ENCODE data around the gene GTPBP3. TPM values are rescaled to one million over a fixed set of nuclear protein-coding genes. Genes with fewer than 3 reads are reported as not detected.

Gene GTPBP3
- total and polyA plus RNA-seq, 2 of the 13 experiments (the other 11 are each of a cell fraction or from before 2014, with no cell fraction given): 17.5 to 30.0 TPM

DNA sequence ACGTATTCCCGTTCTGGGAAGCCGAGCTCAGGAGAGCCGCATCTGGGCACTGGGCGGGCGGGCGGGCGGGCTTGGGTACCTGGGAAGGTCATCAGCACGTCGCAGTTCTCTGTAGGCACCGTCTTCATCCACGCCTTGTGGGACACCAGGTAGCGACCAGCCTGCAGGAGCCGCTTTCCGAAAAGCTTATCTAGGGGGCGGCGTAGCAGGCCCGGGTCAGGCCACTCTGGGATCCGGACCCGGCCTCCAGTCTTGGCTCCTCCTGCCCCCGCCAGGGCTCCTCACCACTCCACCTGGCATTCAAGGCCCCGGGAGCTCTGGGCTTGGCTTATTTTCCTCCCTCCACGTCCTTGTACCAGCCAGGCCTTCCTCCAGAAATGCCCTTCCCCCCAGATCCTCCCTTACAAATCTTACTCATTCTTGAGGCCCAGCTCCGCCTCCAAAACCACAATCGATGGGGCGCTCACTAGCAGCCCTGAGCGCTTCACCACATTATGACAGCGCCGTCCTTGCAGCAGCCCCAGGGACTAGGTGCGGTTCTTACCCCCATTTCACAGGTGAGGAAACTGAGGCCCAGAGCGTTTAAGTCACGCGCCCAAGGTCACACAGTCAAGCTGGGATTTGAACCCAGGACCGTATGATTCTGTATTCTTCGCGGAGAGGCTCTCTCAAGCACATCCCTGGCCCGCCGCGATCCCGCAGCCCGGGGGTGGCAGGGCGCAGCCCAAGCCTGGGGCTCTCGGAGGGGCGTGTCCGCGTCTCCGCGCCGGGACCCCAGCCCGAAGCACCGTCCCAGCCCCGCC lies 3.5 kb upstream of the GTPBP3 start:
- peak overlapping the region; percentile 82 for H3K9ac ChIP-seq (ENCODE audit: insufficient read depth, low read depth, low read length)
- 41% methylated on average over 33 of the region's 52 CpGs for WGBS (ENCODE audit: low lambda C conversion rate)
- no peaks in the 10 kb centered on the region for H4K20me1 ChIP-seq (ENCODE audit: insufficient read depth, low read length)
- peak overlapping the region; percentile 70 to 91 (median 77) for H3K4me3 ChIP-seq (replicated peaks in 1 of 3; ENCODE audit: insufficient read depth in 1 of 3, low read depth in 2 of 3, low read length in 3 of 3)
- 0 out of 5 replicates have a peak, but pooled peaks cover 0 to 2% of the 10 kb centered on the region in 2 experiments for H3K36me3 ChIP-seq (replicated peaks in 1 of 2; ENCODE audit: control insufficient read depth in 1 of 2, insufficient read depth in 2 of 2, low read length in 2 of 2)
- no peaks in the 10 kb centered on the region for H3K9me3 ChIP-seq (ENCODE audit: low read length)
- H3K27me3 ChIP-seq (ENCODE audit: control insufficient read depth in 1 of 2, insufficient read depth in 2 of 2, low read length in 2 of 2): no peaks in the 10 kb centered on the region; a peak in 1 of 5 replicates
- peak overlapping the region; percentile 91 for H3K4me2 ChIP-seq (ENCODE audit: low read depth, low read length)
- H3K4me1 ChIP-seq (ENCODE audit: insufficient read depth, low read length): peaks cover 48% of the 10 kb centered on the region
- DNase-seq (ENCODE audit: low spot score): no peak
- CTCF ChIA-PET (ENCODE audit: low intra/inter-chr PET ratio, low total read pairs): no interaction called here
- H2AFZ ChIP-seq (ENCODE audit: low read length): no peak overlapping the region
- in situ Hi-C loops (cut with HindIII; ENCODE audit: extremely low pct_ligation_motif_present, low pct_unique_long_range_greater_than_20kb): no loop called here
- peaks cover 7% of the 10 kb centered on the region for H3K79me2 ChIP-seq (ENCODE audit: insufficient read depth, low read length)
- POLR2A ChIA-PET: interaction anchor here (1.0 to 3.7 kb wide), 10 partner anchors 16 to 525 kb away, joined by 3 to 37 read pairs (median 5); partner anchors contain the start of genes BABAM1, DDA1, MVB12A and RPL18A
- H3K27ac ChIP-seq (ENCODE audit: extremely low read length, insufficient read depth, low read length): peak overlapping the region; percentile 68
- no TSS peak for BruUV-seq (replicated peaks)
- intact Hi-C loops (cut with micrococcal nuclease; ENCODE audit: unreplicated experiment): no loop called here
- no peak for FAIRE-seq
- ATAC-seq: no peak
- peak; percentile 91 for TF ChIP-seq KDM1A (CRISPR knock-in tag; IDR thresholded peaks at IDR 0.05)
- no peak for TF ChIP-seq SP140L (CRISPR knock-in tag; IDR thresholded peaks at IDR 0.05; ENCODE audit: borderline replicate concordance)
- TF ChIP-seq, protein P1, sequence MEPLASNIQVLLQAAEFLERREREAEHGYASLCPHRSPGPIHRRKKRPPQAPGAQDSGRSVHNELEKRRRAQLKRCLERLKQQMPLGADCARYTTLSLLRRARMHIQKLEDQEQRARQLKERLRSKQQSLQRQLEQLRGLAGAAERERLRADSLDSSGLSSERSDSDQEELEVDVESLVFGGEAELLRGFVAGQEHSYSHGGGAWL (CRISPR knock-in tag; IDR thresholded peaks at IDR 0.05): peak; percentile 5; the same call in 1 of the 2 replicates
- TF ChIP-seq ADNP (CRISPR knock-in tag; IDR thresholded peaks at IDR 0.05): no peak
- TF ChIP-seq ARNTL (CRISPR knock-in tag; IDR thresholded peaks at IDR 0.05): 0 out of 2 replicates have a peak, but pooled peaks have one; percentile 3
- TF ChIP-seq SAP130 (CRISPR knock-in tag; IDR thresholded peaks at IDR 0.05; ENCODE audit: low read depth): peak; percentile 30; the same call in 1 of the 2 replicates
- TF ChIP-seq ZNF629 (CRISPR knock-in tag; conservative IDR thresholded peaks at IDR 0.05): peak; percentile 98
- peak; percentile 36; the same call in 1 of the 2 replicates for TF ChIP-seq CCDC6 (CRISPR knock-in tag; IDR thresholded peaks at IDR 0.05)
- TF ChIP-seq, protein P2, sequence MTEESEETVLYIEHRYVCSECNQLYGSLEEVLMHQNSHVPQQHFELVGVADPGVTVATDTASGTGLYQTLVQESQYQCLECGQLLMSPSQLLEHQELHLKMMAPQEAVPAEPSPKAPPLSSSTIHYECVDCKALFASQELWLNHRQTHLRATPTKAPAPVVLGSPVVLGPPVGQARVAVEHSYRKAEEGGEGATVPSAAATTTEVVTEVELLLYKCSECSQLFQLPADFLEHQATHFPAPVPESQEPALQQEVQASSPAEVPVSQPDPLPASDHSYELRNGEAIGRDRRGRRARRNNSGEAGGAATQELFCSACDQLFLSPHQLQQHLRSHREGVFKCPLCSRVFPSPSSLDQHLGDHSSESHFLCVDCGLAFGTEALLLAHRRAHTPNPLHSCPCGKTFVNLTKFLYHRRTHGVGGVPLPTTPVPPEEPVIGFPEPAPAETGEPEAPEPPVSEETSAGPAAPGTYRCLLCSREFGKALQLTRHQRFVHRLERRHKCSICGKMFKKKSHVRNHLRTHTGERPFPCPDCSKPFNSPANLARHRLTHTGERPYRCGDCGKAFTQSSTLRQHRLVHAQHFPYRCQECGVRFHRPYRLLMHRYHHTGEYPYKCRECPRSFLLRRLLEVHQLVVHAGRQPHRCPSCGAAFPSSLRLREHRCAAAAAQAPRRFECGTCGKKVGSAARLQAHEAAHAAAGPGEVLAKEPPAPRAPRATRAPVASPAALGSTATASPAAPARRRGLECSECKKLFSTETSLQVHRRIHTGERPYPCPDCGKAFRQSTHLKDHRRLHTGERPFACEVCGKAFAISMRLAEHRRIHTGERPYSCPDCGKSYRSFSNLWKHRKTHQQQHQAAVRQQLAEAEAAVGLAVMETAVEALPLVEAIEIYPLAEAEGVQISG (CRISPR knock-in tag; IDR thresholded peaks at IDR 0.05): peak; percentile 76
- TF ChIP-seq, protein P3, sequence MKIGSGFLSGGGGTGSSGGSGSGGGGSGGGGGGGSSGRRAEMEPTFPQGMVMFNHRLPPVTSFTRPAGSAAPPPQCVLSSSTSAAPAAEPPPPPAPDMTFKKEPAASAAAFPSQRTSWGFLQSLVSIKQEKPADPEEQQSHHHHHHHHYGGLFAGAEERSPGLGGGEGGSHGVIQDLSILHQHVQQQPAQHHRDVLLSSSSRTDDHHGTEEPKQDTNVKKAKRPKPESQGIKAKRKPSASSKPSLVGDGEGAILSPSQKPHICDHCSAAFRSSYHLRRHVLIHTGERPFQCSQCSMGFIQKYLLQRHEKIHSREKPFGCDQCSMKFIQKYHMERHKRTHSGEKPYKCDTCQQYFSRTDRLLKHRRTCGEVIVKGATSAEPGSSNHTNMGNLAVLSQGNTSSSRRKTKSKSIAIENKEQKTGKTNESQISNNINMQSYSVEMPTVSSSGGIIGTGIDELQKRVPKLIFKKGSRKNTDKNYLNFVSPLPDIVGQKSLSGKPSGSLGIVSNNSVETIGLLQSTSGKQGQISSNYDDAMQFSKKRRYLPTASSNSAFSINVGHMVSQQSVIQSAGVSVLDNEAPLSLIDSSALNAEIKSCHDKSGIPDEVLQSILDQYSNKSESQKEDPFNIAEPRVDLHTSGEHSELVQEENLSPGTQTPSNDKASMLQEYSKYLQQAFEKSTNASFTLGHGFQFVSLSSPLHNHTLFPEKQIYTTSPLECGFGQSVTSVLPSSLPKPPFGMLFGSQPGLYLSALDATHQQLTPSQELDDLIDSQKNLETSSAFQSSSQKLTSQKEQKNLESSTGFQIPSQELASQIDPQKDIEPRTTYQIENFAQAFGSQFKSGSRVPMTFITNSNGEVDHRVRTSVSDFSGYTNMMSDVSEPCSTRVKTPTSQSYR (CRISPR knock-in tag; IDR thresholded peaks at IDR 0.05; ENCODE audit: borderline replicate concordance): peak; percentile 58; the same call in 1 of the 2 replicates
- 0 out of 2 replicates have a peak, but pooled peaks have one; percentile 6 for TF ChIP-seq ZNF724P (CRISPR knock-in tag; IDR thresholded peaks at IDR 0.05; ENCODE audit: borderline replicate concordance)
- TF ChIP-seq ZNF878 (CRISPR knock-in tag; IDR thresholded peaks at IDR 0.05): no peak
- TF ChIP-seq CHD4 (IDR thresholded peaks at IDR 0.05; ENCODE audit: borderline replicate concordance, low read length): peak; percentile 85
- peak; percentile 60; the same call in 1 of the 2 replicates for TF ChIP-seq FOSL2 (CRISPR knock-in tag; IDR thresholded peaks at IDR 0.05)
- TF ChIP-seq AHR (CRISPR knock-in tag; IDR thresholded peaks at IDR 0.05): 0 out of 2 replicates have a peak, but pooled peaks have one; percentile 19
- peak; percentile 81 for TF ChIP-seq SP5 (CRISPR knock-in tag; IDR thresholded peaks at IDR 0.05; ENCODE audit: borderline replicate concordance, low read depth)
- TF ChIP-seq ZNF768 (CRISPR knock-in tag; IDR thresholded peaks at IDR 0.05): peak; percentile 11; the same call in 1 of the 2 replicates
